ENCODE results near the gene KSR2. TPM values are rescaled to one million over a fixed set of nuclear protein-coding genes. Genes with fewer than 3 reads are reported as not detected.

Gene KSR2
- total and polyA plus RNA-seq, 7 donors, result under 0.01 to 0.04 (median 0.02) TPM; not detected in 2

GRCh38 chr12:117437516-117438255, 531.1 kb downstream of the KSR2 start:
- intact Hi-C loops (cut with DNase I), result loop anchor here (2.0 to 5.0 kb wide), 3 partner anchors 70 to 149 kb away; no protein-coding TSS in a partner anchor
- H3K36me3 ChIP-seq (ENCODE audit: insufficient read depth in 1 of 2, low read depth in 1 of 2), result no peaks in the 10 kb centered on the region
- H3K4me1 ChIP-seq, result peaks cover 36% of the 10 kb centered on the region
- no peak for ATAC-seq
- no peak for TF ChIP-seq CTCF (IDR thresholded peaks at IDR 0.05)
- 24 to 44% (median 25%) methylated on average over 11 of the region's 11 CpGs for WGBS, 3 donors
- H3K9me3 ChIP-seq, result no peaks in the 10 kb centered on the region
- H3K4me3 ChIP-seq, result peak overlapping the region; percentile 53
- peak overlapping the region; percentile 66 for H3K27ac ChIP-seq
- H3K27me3 ChIP-seq (ENCODE audit: insufficient read depth in 3 of 3, low read length in 2 of 3), result no peaks in the 10 kb centered on the region
- DNase-seq, result no peak

GRCh38 chr12:117433878-117434277, 534.9 kb downstream of the KSR2 start:
- DNase-seq (no peak), ATAC-seq (no peak)
- Histone ChIP-seq H3K9me3 (no peaks in the 10 kb centered on the region), H3K4me3 (no peak overlapping the region), H3K27me3 (ENCODE audit: insufficient read depth in 3 of 3, low read length in 2 of 3) (no peaks in the 10 kb centered on the region), H3K27ac (no peak overlapping the region), H3K36me3 (ENCODE audit: insufficient read depth in 1 of 2, low read depth in 1 of 2) (no peaks in the 10 kb centered on the region), H3K4me1 (peaks cover 20% of the 10 kb centered on the region)
- intact Hi-C loops (cut with DNase I), result no loop called here
- WGBS, 3 donors, result 89 to 94% (median 92%) methylated on average over 3 of the region's 3 CpGs
- TF ChIP-seq CTCF (IDR thresholded peaks at IDR 0.05), result no peak

- whole genome bisulfite sequencing, 3 donors, result 73 to 83% (median 79%) methylated on average over 6 of the region's 6 CpGs
These were observed 538.5 kb downstream of the KSR2 start for GRCh38 chr12:117430246-117430645.

GRCh38 chr12:117427211-117427610, 541.6 kb downstream of the KSR2 start:
- H3K4me1 ChIP-seq, result no peaks in the 10 kb centered on the region
- ATAC-seq (no peak), DNase-seq (no peak)
- H3K36me3 ChIP-seq (ENCODE audit: insufficient read depth in 1 of 2, low read depth in 1 of 2), result no peaks in the 10 kb centered on the region
- no peaks in the 10 kb centered on the region for H3K9me3 ChIP-seq
- no peak for TF ChIP-seq CTCF (IDR thresholded peaks at IDR 0.05)
- no peak overlapping the region for H3K4me3 ChIP-seq
- WGBS, 3 donors, result 71 to 78% (median 71%) methylated on average over 3 of the region's 3 CpGs
- no peaks in the 10 kb centered on the region for H3K27me3 ChIP-seq (ENCODE audit: insufficient read depth in 3 of 3, low read length in 2 of 3)
- intact Hi-C loops (cut with DNase I), result no loop called here
- no peak overlapping the region for H3K27ac ChIP-seq

More at GRCh38 chr12:117430246-117430645, 538.5 kb downstream of the KSR2 start:
- no peak for DNase-seq
- Histone ChIP-seq H3K27me3 (ENCODE audit: insufficient read depth in 3 of 3, low read length in 2 of 3) (no peaks in the 10 kb centered on the region), H3K9me3 (no peaks in the 10 kb centered on the region), H3K4me3 (no peak overlapping the region), H3K27ac (no peak overlapping the region), H3K36me3 (ENCODE audit: insufficient read depth in 1 of 2, low read depth in 1 of 2) (no peaks in the 10 kb centered on the region), H3K4me1 (peaks cover 2% of the 10 kb centered on the region)
- intact Hi-C loops (cut with DNase I), result no loop called here
- no peak for TF ChIP-seq CTCF (IDR thresholded peaks at IDR 0.05)
- ATAC-seq, result no peak

Data from psoas muscle (tissue), 8 donors.